Upper lobe of left lung (tissue), 4 donors: Measurements from ENCODE around the gene SORCS3.

Experiments
- EP300 ChIP-seq, 4 donors: sonication (generic); formaldehyde crosslinking; IDR thresholded peaks; one replicate each; pipeline ENCODE4 v1.5.1; 2017; ENCODE audit warnings: antibody characterized with exemption in 4 of 4, control low read depth in 2 of 4
- POLR2A ChIP-seq, 4 donors: fragments of 450-650 bp; IDR thresholded peaks; one replicate each; pipeline ENCODE4 v1.5.1; 2016 to 2017; ENCODE audit warnings: antibody characterized with exemption in 4 of 4, mild to moderate bottlenecking in 2 of 4
- POLR2AphosphoS5 ChIP-seq, 2 donors: sonication (generic); formaldehyde crosslinking; IDR thresholded peaks; one replicate each; pipeline ENCODE4 v1.5.1; 2017; ENCODE audit warnings: antibody characterized with exemption in 2 of 2
- TF ChIP-seq, protein P1 (sequence below), 6 experiments: fragments of 450-650 bp in 4 of 6; fragments of 200-600 bp in 2 of 6; sonication (generic) in 2 of 6; IDR thresholded peaks; one replicate each; pipeline ENCODE4 v1.5.1; 2016 to 2019; ENCODE audit warnings: antibody characterized with exemption in 6 of 6

DNA sequence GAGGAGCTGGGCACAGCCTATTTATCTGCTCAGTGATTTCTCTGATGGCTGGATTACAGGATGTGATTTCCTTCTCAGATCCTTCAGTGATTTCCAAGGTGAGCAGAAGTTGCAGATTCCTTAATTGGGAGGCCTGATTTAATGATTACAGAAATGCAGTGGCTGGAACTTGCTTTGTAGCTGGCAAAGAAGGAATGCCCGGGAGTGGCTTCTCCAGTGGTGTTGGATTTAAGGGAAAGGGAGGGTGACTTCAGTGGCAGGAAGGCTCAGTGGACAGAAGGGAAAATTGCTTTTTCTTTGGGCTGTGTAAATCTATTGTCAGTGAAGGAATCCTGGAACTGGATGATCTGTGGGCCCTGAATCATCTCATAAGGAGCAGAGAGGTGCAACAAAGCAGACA lies 5.1 kb downstream of the SORCS3 start:
- TF ChIP-seq POLR2A (IDR thresholded peaks at IDR 0.05) (no peak), EP300 (IDR thresholded peaks at IDR 0.05) (no peak), POLR2AphosphoS5 (IDR thresholded peaks at IDR 0.05) (no peak)
- TF ChIP-seq, protein P1, sequence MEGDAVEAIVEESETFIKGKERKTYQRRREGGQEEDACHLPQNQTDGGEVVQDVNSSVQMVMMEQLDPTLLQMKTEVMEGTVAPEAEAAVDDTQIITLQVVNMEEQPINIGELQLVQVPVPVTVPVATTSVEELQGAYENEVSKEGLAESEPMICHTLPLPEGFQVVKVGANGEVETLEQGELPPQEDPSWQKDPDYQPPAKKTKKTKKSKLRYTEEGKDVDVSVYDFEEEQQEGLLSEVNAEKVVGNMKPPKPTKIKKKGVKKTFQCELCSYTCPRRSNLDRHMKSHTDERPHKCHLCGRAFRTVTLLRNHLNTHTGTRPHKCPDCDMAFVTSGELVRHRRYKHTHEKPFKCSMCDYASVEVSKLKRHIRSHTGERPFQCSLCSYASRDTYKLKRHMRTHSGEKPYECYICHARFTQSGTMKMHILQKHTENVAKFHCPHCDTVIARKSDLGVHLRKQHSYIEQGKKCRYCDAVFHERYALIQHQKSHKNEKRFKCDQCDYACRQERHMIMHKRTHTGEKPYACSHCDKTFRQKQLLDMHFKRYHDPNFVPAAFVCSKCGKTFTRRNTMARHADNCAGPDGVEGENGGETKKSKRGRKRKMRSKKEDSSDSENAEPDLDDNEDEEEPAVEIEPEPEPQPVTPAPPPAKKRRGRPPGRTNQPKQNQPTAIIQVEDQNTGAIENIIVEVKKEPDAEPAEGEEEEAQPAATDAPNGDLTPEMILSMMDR (IDR thresholded peaks at IDR 0.05), result no peak
